Endometrial microvascular endothelial cells (primary cell): ENCODE results near the gene EFNA5. TPM values are rescaled to one million over a fixed set of nuclear protein-coding genes. Genes with fewer than 3 reads are reported as not detected.

Experiments
- in situ Hi-C: cut with HindIII; loops from 2 replicates; pipeline ENCODE4 v1.10.0; 2017; ENCODE audit warnings: low sequenced_read_pairs, low pct_unique_long_range_greater_than_20kb; ENCODE audit errors: inconsistent ontology term
- total RNA-seq: library from RNA; depleted of rRNA; stranded (reverse); fragments of >200 nt; gene quantifications from one replicate; pipeline ENCODE4 v1.2.3, GENCODE V29; 2015; ENCODE audit errors: inconsistent ontology term

The EFNA5 gene
- total RNA-seq, 1 donor from 2014 or later: 7.8 TPM

DNA sequence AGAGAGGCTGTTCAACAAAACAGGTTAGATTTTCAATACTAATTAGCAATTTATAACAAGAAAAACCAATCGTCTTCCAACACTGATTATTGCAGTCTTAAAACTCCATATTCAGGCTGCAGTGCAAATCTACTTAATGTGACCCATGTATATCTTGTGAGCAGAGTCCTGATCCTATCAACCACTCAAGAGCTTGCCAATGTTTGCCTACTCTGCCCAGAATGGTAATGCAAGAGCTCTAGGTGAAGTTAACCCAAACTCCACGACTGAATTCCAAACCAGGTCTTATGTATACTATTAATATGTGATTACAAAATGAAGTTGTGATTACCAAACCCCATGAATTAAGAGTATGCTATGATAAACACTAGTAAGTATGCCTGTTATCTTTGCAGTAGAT is 17.1 kb downstream of the EFNA5 start:
- in situ Hi-C loops: no loop called here

- in situ Hi-C loops: no loop called here
Measured at GRCh38 chr5:107652839-107653607, 17.7 kb downstream of the EFNA5 start.

- in situ Hi-C loops: no loop called here
Measured at GRCh38 chr5:107652408-107652807, 18.3 kb downstream of the EFNA5 start.

GRCh38 chr5:107651325-107651724 is 19.4 kb downstream of the EFNA5 start:
- in situ Hi-C loops: no loop called here

GRCh38 chr5:107646418-107646817 is 24.3 kb downstream of the EFNA5 start:
- in situ Hi-C loops: no loop called here

DNA sequence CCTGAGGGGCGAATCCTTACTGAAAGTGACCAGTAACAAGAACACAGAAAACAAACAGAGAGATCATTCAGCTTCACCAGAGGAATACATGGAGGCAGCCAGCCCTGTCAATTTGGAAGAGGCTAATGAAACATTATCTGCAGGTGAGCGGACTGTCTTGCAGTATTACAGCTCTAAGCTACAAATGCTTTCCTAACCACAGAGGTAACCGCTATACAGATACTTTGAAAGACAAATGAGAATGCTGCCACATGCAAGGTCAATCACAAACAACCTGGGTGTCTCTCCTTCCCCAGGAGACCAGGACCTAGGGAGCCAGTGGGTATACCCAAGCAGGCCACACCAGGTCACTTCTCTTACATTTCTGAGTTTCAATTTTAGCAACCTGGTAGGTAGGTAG is 30.2 kb downstream of the EFNA5 start:
- in situ Hi-C loops: no loop called here

GRCh38 chr5:107639990-107640389 is 30.7 kb downstream of the EFNA5 start:
- in situ Hi-C loops: no loop called here

GRCh38 chr5:107636555-107636954 is 34.2 kb downstream of the EFNA5 start:
- in situ Hi-C loops: no loop called here

- in situ Hi-C loops: no loop called here
Measured at GRCh38 chr5:107636068-107636467, 34.7 kb downstream of the EFNA5 start.

DNA sequence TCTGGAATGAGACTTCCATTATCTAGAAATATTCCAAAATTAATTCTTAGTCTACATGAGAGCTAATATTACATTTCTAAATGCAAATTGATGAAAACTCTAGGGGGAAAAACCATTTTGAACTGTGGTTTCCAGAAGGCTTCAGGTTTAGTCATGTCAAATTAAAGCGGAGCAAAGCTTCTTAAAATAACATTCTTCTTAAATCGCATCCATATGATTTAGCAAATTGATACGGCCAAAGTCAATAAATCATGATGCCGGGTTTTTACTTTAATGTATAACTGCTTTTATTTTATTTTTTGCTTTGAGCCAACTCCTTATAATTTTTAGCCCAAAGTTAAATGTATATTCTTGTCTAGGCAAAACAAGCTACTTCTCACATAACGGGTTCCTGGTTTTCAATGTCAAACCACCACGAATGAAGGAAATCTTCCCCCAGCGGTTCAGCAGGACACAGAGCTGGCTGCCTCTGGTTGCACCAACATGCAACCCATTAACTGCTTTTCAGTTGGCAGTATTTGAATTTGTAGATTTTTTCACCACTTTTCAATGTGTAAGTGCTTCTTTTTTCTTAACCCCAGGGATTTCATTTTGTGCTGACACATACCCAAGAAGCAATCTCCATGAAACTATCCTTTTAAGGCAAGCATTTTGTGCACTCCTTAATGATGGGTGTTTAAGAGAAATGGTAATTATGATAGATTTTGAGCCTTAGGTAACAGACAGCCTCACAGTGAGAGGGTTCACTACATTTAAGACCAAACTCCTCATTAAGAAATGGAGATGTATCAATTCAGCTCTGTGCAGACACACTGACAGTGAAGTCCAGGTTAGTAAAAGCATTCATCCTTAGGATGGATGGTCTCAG is 35.5 kb downstream of the EFNA5 start:
- in situ Hi-C loops: no loop called here

DNA sequence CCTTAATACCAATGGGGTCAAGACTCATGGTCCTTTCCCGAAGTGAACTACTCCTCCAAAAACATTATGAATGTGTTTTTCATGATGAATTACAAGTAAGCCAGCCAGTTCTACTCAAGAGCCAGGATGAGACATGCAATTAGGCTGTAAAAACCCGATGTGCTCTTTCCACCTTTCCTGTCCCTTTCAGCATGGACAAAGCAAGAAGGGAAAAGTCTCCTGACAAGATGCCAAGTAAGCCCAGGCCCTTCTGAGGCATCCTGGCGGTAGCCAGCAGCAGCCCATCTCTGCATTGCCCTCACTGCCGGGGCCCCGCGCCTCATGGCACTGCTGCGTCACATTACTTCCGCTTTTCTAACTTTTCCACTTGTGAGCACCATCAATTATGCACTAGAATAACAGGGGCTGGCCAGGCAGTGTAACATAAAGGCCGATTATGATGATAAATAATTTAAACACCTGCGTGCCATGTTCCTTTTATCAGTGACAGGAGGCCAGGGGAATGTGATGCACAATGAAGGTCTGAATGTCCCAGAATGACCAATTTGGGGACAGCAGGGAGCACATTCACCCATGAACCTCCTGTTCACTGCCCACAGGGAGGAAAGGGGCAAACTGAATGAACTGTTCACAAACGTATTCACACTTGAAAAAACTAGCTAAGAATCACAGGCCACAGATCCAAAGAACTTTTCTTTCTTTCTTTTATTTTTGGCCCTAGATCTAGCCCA is 37.4 kb downstream of the EFNA5 start:
- in situ Hi-C loops: no loop called here

DNA sequence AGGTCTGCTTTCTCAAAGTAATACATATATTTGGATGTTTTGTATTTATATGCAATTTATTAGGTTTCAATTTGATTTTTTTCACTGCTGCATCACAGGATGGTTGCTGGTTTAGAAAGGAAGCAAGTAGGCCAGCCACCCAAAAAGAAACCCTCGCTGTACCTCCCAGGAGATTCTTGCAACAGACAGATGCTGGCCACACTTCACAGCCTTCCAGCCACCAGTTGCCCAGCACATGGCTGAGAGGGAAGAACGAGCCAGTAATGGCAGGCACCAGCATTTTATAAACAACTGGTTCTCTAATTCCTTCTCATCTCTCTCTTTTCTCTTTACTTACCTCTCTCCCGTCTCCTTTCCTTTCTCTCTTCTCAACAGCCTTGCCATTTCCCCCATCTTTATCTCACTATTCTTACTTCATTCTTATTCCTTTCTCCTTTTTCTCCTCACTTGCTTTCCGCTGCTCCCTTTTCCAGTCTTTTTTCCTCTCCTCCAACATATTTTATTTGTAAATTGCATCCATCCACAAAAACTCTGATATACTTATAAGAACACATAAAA is 38.9 kb downstream of the EFNA5 start:
- in situ Hi-C loops: no loop called here

DNA sequence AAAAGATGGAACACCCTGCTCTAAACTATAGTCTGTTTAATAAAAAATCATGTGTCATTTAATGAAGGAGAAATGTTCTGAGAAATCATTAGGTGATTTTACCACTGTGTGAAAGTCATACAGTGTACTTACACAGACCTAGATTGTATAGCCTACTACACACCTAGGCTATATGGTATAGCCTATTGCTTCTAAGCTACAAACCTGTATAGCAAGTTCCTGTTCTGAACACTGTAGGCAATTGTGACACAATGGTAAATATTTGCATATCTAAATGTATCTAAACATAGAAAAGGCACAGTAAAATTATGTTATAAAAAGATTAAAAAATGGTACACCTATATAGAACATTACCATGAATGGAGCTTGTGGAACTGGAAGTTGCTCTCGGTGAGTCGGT is 40.6 kb downstream of the EFNA5 start:
- in situ Hi-C loops: no loop called here

DNA sequence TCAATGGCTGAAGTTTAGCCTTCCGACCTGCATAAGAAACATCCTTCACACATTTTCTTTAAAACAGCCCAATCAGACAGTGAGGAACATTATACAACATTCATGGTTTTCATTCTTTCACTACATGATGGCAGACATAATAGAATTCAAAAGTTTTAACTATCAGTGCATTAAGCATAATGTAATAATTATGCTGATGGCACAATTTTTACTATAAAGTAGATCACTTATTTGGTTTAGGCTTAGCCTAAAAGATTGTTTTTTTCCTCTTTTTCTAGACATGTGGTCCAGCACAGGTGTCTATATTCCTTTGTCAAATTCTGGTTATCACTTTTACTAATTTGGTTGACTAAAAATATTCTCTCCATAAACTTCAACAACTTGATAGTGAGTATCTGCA is 46.5 kb downstream of the EFNA5 start:
- in situ Hi-C loops: no loop called here

DNA sequence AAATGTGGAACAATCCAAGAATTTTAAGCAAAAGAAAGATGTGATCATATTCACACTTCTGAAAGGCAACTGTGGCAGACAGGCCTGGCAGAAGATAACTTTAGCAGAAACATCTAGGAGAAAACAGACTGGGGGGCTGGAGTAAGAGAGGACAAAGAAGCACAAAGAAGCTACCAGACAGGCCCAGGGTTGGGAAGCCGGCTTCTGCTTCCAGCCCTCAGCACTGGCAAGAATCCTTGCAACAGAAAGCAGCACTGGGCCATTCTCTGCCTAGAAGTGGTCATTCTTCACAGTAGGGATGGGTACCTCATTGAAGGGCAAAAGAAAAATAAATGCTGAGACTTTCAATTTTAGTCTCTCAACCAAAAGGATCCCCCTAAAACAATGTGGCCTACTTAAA is 49.6 kb downstream of the EFNA5 start:
- in situ Hi-C loops: no loop called here

DNA sequence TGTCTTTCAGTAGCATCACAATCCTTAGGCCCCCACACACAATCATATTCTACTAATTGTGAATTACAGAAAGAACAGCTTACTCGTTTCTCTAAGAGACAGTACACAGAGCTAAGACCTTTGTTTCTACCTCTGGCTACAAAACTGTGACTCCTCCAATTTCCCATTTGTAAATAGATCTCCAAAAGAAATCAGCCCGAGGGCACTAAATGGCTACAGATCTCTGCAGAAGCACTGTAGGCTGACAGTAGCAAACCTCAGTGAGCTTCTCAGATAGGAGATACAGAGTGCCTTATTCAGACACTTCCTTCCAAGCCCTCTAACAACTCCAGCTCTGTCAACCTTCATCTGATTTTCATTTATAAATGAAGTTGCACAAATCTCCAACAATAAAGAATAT is 51.0 kb downstream of the EFNA5 start:
- in situ Hi-C loops: no loop called here

- in situ Hi-C loops: no loop called here
Measured at GRCh38 chr5:107618242-107618641, 52.5 kb downstream of the EFNA5 start.

DNA sequence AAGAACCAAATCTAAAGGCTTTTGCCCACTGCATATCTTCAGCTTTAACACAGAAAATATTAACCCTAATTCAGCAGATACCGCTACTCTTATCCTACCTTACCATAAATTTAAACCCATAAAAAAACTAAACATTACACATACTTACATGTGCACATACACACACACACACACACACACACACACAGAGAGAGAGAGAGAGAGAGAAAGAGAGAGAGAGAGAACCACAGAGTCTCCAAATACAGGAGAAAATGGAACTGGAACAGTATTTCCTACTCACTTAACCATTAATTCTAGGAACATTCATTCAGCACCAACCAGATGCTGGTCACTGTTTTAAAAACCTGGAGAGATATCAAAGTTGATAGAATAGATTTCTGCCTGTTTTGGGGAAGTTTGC is 53.7 kb downstream of the EFNA5 start:
- in situ Hi-C loops: no loop called here

GRCh38 chr5:107616213-107616612 is 54.5 kb downstream of the EFNA5 start:
- in situ Hi-C loops: no loop called here
